Stimulated activated CD4-positive, alpha-beta T cell treated with anti-CD3 and anti-CD28 coated beads, Interleukin-2, amount 100 ng/mL, for 48 hours (primary cell): ENCODE results near the gene PSMC1.

ENCODE experiments used
- DNase-seq, 2 donors: peaks; one replicate each; pipeline ENCODE4 v3.0.0-alpha.2; 2020

The PSMC1 gene

DNA sequence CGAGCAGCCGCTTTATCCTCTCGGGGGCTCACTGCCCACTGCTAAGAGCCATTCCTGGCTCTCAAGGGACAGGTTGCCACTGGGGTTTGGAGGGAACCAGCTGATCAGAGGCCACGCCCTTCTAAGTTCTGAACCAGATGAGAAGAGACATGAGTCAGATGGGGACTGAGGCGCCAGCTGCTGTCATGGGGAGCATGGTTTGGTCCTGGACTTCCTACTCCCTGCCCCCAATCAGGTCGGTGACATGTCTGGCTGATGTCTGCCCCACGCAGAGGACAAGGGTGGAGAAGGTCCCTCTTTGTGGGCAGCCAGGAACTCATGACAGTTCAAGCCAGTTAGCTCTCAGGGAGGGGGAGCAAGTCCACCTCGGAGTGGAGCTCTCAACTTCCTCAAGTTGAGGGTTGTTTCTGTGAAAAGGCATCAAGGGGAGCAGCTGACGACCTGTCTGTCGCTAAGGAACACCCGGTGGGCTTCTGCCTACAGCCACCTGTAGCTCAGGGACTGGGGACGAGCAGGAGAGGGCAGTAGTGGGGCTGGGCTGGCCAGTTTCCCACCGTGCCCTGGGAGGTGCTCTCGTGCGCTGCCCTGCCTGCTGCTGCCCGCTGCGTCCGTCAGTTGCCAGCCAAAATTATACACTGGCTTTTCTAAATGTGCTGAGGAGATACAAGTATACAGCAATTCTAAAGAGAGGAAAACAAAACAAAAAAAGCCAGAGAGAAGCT, 20.5 kb downstream of the PSMC1 start:
- DNase-seq = no peak

DNA sequence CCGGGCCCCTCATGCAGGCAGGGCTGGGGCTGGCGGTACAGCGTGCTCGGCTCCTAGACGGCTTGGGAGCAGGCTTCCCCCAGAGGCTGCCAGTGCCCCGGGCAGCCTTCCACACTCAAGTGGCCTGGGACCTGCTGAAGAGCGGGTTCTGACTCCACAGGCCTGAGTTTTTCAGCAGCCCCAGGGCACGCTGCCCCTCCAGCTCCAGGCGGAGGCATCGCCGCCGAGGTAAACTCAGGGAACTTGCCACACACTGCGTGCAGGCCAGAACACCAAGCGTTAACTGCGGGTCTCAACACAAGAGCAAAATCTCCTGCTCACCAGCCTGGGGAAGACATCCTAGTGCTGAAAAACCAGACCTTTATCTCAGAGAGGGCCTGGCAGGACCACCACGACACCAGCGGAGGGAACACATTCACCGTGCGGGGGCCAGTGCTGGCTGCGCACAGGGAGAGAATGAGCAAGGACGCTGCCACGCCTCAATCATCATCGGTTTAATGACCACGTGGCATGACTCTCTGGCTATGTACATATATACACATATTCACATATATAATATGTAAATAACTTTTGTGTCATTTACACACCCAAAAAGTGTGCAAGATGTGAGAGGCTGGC, 21.3 kb downstream of the PSMC1 start:
- DNase-seq = no peak

DNA sequence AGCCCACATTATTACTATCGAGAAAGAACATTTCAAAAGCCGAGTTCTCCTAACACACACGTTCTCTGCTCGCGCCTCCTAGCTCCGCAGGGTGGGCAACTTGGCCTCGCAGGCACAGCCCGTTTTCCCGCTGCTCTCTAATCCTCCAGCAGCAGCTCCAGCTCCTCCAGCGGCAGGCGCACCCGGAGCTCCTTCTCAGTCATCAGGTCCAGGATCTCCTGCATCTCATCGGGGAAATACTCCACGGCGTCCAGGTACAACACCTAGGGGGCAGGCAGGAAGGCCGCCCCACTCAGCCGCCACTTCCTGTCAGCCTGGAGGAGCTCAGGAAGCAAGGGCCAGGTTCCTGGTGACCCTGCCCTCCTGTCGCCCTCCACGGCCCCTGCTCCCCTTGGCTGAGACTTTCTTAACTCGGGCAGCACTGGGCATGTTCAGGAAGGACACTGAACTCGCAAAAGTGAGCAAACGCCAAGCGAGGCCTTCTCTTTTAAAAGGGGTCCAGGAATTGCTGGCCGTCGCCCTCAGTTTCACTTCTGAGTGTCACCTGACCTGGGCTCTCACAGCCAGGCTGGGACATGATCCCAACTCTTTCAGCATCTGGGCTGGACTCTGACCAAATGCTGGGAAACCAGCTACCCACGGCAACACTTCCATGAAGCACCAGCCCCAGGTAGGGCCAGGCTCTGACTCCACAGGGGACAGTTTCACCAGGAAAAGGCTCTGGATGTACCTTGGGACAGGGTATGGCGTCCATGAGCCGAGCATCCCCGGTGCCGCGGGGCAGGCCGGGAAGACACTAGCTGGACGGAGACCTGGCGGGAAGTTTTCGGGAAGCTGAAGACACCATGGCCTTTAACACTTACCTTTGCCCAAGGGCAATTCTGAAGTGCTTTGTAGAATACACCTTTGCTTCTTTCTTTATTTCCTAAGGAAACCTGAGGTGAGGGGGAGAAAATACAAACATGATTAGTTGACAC, 22.1 kb downstream of the PSMC1 start:
- DNase-seq = no peak

DNA sequence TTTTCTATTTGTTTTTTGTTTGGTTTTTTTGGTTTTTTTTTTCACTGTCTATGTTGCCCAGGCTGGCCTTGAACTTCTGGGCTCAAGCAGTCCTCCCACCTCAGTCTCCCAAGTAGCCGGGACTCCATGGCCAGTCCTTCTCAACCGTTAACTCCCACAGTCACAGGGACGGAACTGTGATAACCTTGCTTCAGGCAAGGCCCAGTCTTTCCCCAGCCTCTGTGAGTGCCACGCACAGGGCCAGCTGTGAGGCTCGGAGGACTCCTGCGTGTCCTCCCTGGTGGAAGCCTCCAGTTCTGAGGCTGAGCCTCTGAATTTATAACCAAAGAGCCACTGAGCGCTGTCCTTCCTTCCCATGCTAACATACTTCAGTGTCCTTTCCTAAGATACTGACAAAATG, 23.7 kb downstream of the PSMC1 start:
- DNase-seq = no peak

DNA sequence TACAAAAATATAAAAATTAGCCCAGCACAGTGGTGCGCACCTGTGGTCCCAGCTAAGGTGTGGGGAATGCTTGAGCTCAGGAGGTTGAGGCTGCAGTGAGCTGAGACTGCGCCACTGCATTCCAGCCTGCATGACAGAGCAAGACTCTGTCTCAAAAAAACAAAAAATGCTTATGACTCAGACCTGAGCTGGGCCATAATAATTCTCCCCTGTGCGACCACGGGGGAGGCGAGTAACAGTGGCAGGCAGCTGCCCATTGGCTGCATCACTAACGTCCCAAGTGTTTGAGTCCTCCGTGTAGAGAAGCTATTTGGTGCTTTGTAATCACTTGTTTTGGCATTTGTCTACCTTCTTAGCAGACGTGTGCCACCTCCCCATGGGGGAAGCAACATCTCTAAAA, 24.9 kb downstream of the PSMC1 start:
- DNase-seq = no peak

DNA sequence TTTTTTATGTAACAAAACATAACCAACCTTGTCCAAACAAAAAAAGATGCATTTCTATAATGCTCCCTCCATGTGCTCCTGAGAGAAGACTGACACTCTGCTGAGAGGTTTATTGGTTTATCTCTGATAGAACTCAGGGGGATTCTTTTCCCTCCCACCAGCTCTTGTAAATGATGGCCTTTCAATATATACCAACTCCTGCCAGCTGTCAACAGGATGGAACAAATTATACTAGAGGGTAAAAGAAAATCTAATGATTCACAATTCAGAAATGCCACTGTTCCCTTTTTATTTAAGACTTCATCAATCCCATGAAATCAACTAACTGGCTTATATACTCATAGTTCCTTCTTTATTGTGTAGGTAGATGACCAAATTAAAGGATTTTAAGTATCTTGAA, 25.4 kb downstream of the PSMC1 start:
- DNase-seq = no peak

DNA sequence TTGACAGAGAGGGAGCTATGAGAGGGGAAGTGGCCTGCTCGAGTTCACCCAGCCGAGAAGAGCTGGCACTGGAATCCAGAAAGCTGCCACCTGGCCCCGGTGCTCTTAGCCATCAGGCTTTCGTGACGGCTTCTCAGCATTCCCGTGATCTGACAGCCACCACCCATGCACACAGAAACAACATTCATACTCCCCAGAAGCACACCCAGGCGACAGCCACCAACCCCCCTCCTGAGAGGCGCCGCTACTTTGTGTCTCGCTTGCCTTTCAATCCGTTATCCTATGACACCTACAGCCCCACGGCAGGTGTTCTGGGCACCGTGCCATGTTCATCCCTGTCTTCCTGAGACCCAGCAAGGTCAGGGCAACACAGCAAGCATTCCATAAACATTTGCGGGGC, 31.4 kb downstream of the PSMC1 start:
- no peak for DNase-seq

DNA sequence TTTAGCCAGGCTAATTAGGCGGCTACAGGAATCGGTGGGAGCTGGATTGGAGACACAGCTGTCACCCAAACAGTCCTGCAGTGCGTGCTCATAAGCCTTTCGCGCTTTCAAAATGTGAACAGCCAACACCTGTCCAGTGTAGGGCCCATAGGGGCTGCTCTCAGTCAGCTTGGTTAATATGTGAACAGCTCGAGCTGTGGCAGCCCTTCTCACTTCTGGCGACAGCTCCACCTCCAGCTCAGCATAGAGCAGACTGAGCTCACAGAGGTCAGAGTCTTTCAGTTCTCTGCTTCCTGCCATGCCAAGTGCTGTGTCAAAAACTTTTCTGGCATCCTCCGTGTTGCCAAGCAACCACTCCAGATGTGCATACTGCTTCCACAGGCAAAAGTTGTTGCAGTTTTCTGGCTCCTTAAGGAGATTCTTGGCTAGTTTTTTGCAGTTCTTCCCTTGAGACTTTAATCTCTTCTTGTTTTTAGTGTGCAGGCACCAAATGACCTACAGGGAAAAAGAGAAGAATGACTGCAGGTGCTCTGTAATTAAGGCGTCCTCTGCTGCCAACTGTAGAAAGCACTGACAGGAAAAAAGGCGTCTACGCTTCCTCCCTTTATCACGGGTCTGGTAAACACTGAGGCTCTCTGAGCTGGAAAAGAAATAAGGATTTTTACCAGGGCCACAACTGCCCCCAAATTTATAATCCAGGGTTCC, 32.5 kb downstream of the PSMC1 start:
- no peak for DNase-seq

DNA sequence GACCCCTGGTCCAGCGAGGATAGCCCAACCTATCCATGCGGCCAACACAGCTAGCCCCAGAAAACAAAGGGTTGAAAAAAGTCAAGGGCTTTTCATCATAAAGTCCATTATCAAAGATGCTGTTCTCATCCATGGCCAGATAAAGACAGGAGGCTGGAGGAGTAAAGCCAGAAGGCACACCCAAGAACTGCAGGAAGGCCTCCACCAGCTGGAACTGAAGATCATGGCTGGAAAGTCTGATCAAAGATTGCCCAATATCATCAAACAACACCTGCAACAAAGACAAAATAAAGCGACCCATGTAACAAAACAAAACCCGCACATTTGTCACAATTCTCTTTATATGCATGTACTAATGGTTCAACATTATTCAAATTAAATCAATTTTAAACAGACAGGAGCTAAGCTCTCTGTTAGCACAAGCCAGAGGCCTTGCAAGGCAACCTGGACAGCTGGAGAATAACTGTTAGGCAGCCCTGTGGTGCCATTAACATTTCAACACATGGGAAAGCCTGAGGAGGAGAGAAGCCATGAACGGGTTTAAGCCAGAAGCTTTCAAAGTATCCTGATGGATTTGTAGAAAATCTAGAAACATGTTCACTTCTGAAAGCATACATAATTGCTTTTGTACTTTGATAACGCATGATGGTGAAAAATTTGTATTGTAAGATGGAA, 34.1 kb downstream of the PSMC1 start:
- DNase-seq = no peak

DNA sequence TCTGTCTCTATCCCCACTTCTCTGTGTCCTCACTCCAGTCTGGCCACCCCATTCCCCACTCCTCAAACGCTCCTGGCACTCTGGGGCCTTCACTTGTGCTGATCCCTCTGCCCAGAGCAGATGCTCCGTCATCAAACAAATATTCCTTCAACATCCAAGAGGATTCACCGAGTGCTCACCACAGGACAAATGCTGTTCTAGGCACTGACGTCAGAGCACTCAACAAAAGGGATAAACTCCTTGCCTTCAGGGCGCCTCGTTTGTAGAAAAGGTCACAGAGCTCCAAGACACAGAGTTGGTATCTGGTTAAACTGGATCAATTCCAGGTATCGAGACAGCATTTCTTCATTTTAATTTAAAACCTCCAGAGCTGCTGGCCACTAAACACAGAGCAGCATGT, 35.3 kb downstream of the PSMC1 start:
- DNase-seq = no peak

DNA sequence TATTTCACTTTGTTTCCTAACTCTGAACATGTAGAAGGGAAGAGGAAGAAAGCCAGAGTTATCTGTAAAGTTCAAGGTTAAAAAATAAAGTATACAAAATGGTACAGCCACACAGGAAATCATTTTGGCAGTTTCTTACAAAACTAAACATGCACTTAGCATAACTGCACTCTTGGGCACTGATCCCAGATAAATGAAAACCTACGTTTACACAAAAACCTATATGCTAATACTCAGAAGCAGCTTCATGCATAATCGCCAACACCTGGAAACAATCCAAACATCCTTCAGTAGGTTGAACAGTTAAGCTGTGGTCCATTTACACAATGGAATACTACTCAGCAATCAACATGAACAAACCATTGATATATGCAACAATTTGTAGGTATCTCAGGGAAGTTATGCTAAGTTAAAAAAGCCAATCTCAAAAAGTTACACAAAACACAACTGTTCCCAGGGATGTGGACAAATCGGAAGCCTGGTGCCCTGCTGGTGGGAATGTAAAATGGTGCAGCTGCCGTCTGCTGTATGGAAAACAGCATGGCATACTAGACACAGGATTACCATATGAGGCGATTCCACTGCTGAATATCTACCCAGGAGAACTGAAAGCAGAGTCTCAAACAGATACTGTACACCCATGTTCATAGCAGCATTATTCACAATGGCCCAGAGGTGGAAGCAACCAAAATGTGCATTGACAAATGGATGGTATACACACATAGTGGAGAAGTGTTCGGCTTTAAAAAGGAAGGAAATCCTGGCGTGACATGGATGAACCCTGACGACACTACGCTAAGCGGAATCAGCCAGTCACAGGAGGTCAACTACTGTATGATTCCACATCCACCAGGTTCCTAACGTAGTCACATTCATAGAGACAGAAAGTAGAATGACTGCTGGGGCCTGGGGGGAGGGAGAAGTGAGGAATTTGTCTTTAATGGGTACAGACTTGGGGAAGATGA, 37.7 kb downstream of the PSMC1 start:
- DNase-seq = no peak

DNA sequence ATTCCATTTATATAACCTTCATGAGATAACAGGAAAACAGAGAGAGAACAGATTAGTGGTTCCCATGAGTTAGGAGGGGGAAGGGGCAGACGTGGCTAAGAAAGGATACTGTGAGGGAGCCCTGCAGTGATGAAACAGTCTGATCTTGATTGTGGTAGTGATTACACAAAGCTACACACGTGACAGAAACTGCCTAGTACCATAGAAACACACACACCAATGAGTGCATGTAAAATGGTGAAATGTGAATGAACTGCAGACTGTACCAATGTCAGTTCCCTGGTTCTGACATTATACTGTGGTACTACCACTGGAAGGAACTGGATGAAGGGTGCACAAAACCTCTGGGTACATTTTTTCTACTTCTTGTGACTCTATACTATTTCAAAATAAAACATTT, 38.5 kb downstream of the PSMC1 start:
- DNase-seq = no peak

DNA sequence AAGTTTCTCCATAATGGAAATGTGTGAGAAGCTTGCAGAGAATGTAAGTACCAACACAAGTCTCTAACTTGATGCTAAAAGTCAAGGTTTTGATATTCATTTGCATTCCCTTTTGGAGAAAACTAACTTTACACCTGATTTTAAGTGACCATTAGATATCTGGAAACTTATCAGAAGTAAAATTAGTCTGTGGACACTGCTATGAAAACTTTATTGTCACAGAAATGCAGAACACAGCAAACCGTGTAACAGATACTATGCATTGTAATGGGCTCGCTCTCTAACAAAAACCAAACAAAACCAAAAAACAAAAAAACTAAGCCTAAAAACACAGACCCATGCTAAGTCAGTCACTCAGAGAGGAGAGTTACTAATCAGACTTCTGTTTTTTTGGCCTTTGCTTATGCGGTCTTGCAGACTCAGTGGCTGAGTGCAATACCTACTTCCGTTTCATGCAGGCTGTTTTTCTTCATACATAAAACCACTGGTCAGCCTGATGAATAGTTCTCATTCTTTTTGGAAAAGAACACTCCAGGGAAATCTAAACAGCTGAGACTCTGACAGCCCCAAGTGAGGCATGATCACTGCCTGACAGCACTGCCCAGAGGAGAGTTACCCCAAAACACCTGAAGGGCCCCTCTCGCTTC, 39.6 kb downstream of the PSMC1 start:
- DNase-seq = no peak

DNA sequence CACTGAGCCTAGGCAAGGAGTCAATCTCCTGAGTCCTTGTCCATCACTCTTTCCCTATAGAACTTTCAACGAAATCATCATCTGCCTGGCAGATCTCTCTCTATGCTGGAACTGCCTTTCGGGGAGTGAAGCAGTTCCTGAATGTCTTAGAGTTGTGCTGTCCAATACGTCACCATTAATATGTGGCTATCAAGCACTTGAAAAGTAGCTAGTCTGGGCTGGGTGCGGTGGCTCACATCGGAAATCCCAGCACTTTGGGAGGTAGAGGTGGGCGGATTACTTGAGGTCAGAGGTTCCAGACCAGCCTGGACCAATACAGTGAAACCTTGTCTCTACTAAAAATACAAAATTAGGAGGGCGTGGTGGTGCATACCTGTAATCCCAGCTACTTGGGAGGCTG, 40.3 kb downstream of the PSMC1 start:
- DNase-seq = no peak

DNA sequence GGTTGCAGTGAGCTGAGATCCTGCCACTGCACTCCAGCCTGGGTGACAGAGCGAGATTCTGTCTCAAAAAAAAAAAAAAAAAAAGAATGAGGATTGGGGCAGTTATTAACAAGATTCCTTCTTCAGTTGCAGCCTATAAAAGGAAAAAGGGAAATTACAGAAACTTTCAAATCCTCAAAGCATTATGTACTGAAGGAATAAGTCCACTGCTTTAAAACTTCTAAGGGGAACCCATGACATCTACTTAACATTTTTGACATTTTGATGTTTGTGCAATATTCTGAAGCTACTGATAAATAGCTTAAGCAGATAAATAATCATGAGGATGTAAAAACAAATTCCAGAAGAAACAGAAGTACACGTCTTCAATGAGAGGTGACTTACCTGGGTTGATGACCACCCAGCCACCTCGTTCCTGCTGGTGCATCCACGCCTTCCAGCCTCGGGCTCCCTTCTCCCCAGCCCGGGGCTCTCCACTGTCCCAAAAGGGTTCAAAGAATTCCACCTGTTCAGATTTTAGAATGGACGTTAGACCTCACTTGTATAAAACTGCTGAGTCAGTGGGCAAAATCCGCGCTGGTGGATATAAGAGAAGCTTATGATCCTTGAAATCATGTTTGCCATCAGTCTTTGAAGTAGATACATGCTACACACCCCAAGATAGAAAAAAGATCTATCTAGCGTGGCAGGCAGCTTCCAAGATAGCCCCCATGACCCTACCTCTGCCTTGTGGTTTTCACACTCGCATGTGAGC, 41.7 kb downstream of the PSMC1 start:
- no peak for DNase-seq

DNA sequence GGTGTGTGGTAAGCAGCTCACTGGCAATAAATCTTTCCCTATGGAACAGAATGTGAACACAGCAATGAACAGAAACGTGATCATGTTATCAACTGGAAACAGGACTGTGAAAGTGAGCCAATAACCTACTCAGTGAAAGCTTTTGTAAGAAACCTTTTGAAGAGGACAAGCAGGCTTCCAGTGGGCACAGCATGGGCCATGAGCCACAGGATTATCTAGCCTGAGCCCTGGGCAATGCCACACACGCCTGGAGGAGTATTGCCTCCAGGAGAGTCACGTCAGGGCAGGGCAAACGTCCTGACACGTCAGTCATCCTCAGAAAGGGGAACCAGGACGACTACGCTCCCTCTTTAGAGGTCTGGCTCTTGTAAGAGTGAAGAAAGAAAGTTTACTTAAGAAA, 43.1 kb downstream of the PSMC1 start:
- no peak for DNase-seq

DNA sequence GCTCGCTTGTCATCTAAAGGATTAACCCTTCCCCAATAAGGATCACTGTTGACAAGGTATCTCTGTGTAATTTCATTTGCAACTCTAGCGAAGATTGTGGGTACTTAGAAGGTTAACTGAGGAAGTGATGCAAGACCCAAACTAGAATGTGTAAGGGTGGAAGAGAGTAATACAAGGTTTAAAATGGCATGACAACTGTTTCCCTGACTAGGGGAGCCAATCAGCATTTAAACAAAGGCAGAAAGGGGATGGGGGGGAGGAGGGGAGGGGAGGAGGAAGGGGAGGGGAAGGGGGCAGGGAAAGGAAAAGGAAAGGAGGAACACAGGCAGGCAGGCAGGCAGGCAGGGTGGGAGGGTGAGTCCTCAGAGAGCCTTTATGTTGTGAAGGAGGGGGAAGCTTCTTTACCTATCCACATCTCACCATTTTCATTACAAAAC, 44.3 kb downstream of the PSMC1 start:
- no peak for DNase-seq

DNA sequence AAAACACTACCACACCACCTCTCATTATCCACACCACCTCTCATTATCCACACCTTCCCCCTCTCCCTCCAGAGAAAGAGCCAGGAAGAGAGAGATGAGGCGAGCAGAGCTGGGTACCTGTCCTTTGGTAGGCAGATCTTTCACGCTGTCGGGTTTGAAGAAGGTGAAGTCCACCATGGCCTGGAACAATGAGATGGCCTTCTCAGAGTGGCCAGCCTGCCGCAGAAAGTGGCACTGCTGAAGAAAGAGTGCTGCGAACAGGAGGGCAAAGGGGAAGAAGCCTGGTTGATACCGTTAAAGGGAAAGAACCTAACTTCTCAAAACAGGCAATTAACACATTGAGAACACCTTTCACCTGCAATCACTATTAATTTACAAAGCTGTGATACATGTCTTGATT, 44.8 kb downstream of the PSMC1 start:
- DNase-seq = no peak

DNA sequence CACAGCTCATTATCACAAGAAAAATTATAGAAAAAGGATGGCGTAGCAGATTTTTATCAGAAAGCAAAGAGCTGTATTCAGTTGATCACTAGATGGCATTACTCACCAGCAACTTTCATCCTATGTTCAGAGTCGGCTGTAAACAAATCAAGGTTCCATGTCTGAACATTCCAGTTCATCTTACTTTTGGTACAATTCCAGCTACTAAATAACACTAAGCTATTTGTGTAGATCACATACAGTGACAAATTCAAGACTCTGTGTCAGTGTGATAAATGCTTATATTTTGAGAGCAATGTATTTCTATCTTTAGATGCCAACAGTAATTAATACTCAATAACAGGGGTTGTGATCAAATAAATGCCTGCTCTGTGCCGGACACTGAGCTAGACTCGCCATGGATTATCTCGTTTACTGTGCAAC, 45.3 kb downstream of the PSMC1 start:
- DNase-seq = no peak
